BLaER1 treated with 17β-estradiol and CSF1 and Interleukin-3, amounts not matched to agents 10 nM and 100 nM (cell line): ENCODE results near the gene GPR26.

Experiments
- H3K27ac ChIP-seq, 11 experiments: shearing (Covaris generic); formaldehyde crosslinking; 2 replicates each; pipeline ENCODE4 v1.8.1; 2022
- H3K27me3 ChIP-seq, 11 experiments: shearing (Covaris generic); formaldehyde crosslinking; 2 replicates each; pipeline ENCODE4 v1.8.1; 2022
- H3K36me3 ChIP-seq, 11 experiments: shearing (Covaris generic); formaldehyde crosslinking; 2 replicates each; pipeline ENCODE4 v1.8.1; 2022
- H3K4me1 ChIP-seq, 10 experiments: shearing (Covaris generic); formaldehyde crosslinking; 2 replicates each; pipeline ENCODE4 v1.8.1; 2022
- H3K4me2 ChIP-seq, 11 experiments: shearing (Covaris generic); formaldehyde crosslinking; 2 replicates each; pipeline ENCODE4 v1.8.1; 2022
- H3K4me3 ChIP-seq, 10 experiments: shearing (Covaris generic); formaldehyde crosslinking; 2 replicates each; pipeline ENCODE4 v1.8.1; 2022
- H3K9ac ChIP-seq, 11 experiments: shearing (Covaris generic); formaldehyde crosslinking; 2 replicates each; pipeline ENCODE4 v1.8.1; 2022
- H3K9me3 ChIP-seq, 11 experiments: shearing (Covaris generic); formaldehyde crosslinking; replicated peaks in 1 of 11; 2 replicates each; pipeline ENCODE4 v1.8.1; 2022
- H4K20me1 ChIP-seq, 11 experiments: shearing (Covaris generic); formaldehyde crosslinking; 2 replicates each; pipeline ENCODE4 v1.8.1; 2022
- Cebpa-rat ChIP-seq, 11 experiments: shearing (Covaris generic); IDR thresholded peaks; 2 replicates each; pipeline ENCODE4 v1.8.1; 2022

GPR26 gene

GRCh38 chr10:123666318-123667236 is at the start of gene GPR26:
Gene GPR26, plus strand, starts transcription at chr10:123666355. Its CDS starts 53 bp downstream, at chr10:123666408.
- Histone ChIP-seq H3K4me3 (no peak within 1 kb of the TSS), H3K36me3 (no peaks in the 10 kb centered on the region), H3K4me2 (no peak within 1 kb of the TSS), H3K27ac (no peak within 1 kb of the TSS), H4K20me1 (no peaks in the 10 kb centered on the region; a peak in 1 of 22 replicates), H3K4me1 (peaks cover 0 to 12% (median 6%) of the 10 kb centered on the region in 10 experiments; a peak in 8 of 20 replicates), H3K9ac (no peak within 1 kb of the TSS), H3K9me3 (peaks cover 0 to 15% (median 6%) of the 10 kb centered on the region in 11 experiments; a peak in 8 of 22 replicates), H3K27me3 (no peaks in the 10 kb centered on the region)
- TF ChIP-seq Cebpa-rat (IDR thresholded peaks at IDR 0.05), result no peak

- H3K4me1 ChIP-seq, result no peaks in the 10 kb centered on the region
- no peak overlapping the region for H3K27ac ChIP-seq
- TF ChIP-seq Cebpa-rat (IDR thresholded peaks at IDR 0.05), result no peak
- peaks cover 0 to 3% (median 0%) of the 10 kb centered on the region in 11 experiments; a peak in 1 of 22 replicates for H3K9me3 ChIP-seq
- no peak overlapping the region for H3K9ac ChIP-seq
- peaks cover 0 to 6% (median 0%) of the 10 kb centered on the region in 11 experiments; a peak in 2 of 22 replicates for H4K20me1 ChIP-seq
- H3K27me3 ChIP-seq, result no peaks in the 10 kb centered on the region
- no peak overlapping the region for H3K4me2 ChIP-seq
- H3K36me3 ChIP-seq, result no peaks in the 10 kb centered on the region
- H3K4me3 ChIP-seq, result no peak overlapping the region
Observed at GRCh38 chr10:123618224-123618623, 47.9 kb upstream of the GPR26 start.

- Histone ChIP-seq H3K27me3 (no peaks in the 10 kb centered on the region), H3K4me3 (no peak overlapping the region), H3K9ac (no peak overlapping the region), H3K4me2 (no peak overlapping the region), H4K20me1 (peaks cover 0 to 4% (median 0%) of the 10 kb centered on the region in 11 experiments; a peak in 2 of 22 replicates), H3K4me1 (no peaks in the 10 kb centered on the region), H3K27ac (no peak overlapping the region), H3K9me3 (no peaks in the 10 kb centered on the region), H3K36me3 (no peaks in the 10 kb centered on the region)
- no peak for TF ChIP-seq Cebpa-rat (IDR thresholded peaks at IDR 0.05)
Observed at GRCh38 chr10:123619067-123619855, 46.9 kb upstream of the GPR26 start.

GRCh38 chr10:123620621-123621020 is 45.5 kb upstream of the GPR26 start:
- Histone ChIP-seq H3K4me3 (no peak overlapping the region), H3K27ac (no peak overlapping the region), H3K27me3 (no peaks in the 10 kb centered on the region), H3K9me3 (no peaks in the 10 kb centered on the region), H3K4me1 (no peaks in the 10 kb centered on the region), H3K4me2 (no peak overlapping the region), H3K9ac (no peak overlapping the region), H3K36me3 (no peaks in the 10 kb centered on the region), H4K20me1 (peaks cover 0 to 2% (median 0%) of the 10 kb centered on the region in 11 experiments; a peak in 2 of 22 replicates)
- no peak for TF ChIP-seq Cebpa-rat (IDR thresholded peaks at IDR 0.05)

- H3K27ac ChIP-seq, result no peak overlapping the region
- no peak overlapping the region for H3K9ac ChIP-seq
- H3K4me1 ChIP-seq, result no peaks in the 10 kb centered on the region
- no peaks in the 10 kb centered on the region for H3K36me3 ChIP-seq
- no peak overlapping the region for H3K4me2 ChIP-seq
- H4K20me1 ChIP-seq, result peaks cover 0 to 2% (median 0%) of the 10 kb centered on the region in 11 experiments; a peak in 1 of 22 replicates
- H3K27me3 ChIP-seq, result no peaks in the 10 kb centered on the region
- TF ChIP-seq Cebpa-rat (IDR thresholded peaks at IDR 0.05), result no peak
- H3K4me3 ChIP-seq, result no peak overlapping the region
- no peaks in the 10 kb centered on the region for H3K9me3 ChIP-seq
Observed at GRCh38 chr10:123621492-123621891, 44.7 kb upstream of the GPR26 start.

- no peaks in the 10 kb centered on the region; a peak in 1 of 22 replicates for H4K20me1 ChIP-seq
- no peaks in the 10 kb centered on the region for H3K27me3 ChIP-seq
- H3K36me3 ChIP-seq, result no peaks in the 10 kb centered on the region
Observed at GRCh38 chr10:123621916-123622315, 44.2 kb upstream of the GPR26 start.

GRCh38 chr10:123622381-123622780 is 43.8 kb upstream of the GPR26 start:
- no peak for TF ChIP-seq Cebpa-rat (IDR thresholded peaks at IDR 0.05)
- Histone ChIP-seq H3K4me1 (no peaks in the 10 kb centered on the region), H3K4me2 (no peak overlapping the region), H3K36me3 (no peaks in the 10 kb centered on the region), H3K9me3 (no peaks in the 10 kb centered on the region), H3K4me3 (no peak overlapping the region), H3K9ac (no peak overlapping the region), H4K20me1 (no peaks in the 10 kb centered on the region; a peak in 1 of 22 replicates), H3K27ac (no peak overlapping the region), H3K27me3 (no peaks in the 10 kb centered on the region)

More at GRCh38 chr10:123621916-123622315, 44.2 kb upstream of the GPR26 start:
- H3K27ac ChIP-seq, result no peak overlapping the region
- no peak overlapping the region for H3K9ac ChIP-seq
- H3K4me2 ChIP-seq, result no peak overlapping the region
- TF ChIP-seq Cebpa-rat (IDR thresholded peaks at IDR 0.05), result no peak
- no peak overlapping the region for H3K4me3 ChIP-seq
- no peaks in the 10 kb centered on the region for H3K4me1 ChIP-seq
- H3K9me3 ChIP-seq, result no peaks in the 10 kb centered on the region

GRCh38 chr10:123624086-123624485 is 42.1 kb upstream of the GPR26 start:
- Histone ChIP-seq H3K4me3 (no peak overlapping the region), H3K9me3 (0 out of 22 replicates have a peak, but pooled peaks cover 0 to 2% (median 0%) of the 10 kb centered on the region in 11 experiments), H3K27me3 (no peaks in the 10 kb centered on the region)

GRCh38 chr10:123633106-123633505 is 33.0 kb upstream of the GPR26 start:
- Histone ChIP-seq H4K20me1 (no peaks in the 10 kb centered on the region), H3K27me3 (no peaks in the 10 kb centered on the region), H3K36me3 (no peaks in the 10 kb centered on the region), H3K4me2 (no peak overlapping the region), H3K27ac (no peak overlapping the region), H3K9ac (no peak overlapping the region), H3K4me3 (no peak overlapping the region), H3K4me1 (peaks cover 0 to 18% (median 0%) of the 10 kb centered on the region in 10 experiments; a peak in 8 of 20 replicates), H3K9me3 (peaks cover 0 to 14% (median 0%) of the 10 kb centered on the region in 11 experiments; a peak in 3 of 22 replicates)
- no peak for TF ChIP-seq Cebpa-rat (IDR thresholded peaks at IDR 0.05)

More at GRCh38 chr10:123624086-123624485, 42.1 kb upstream of the GPR26 start:
- Histone ChIP-seq H3K27ac (no peak overlapping the region), H3K4me1 (no peaks in the 10 kb centered on the region), H3K4me2 (no peak overlapping the region), H3K36me3 (no peaks in the 10 kb centered on the region), H4K20me1 (no peaks in the 10 kb centered on the region; a peak in 1 of 22 replicates), H3K9ac (no peak overlapping the region)
- no peak for TF ChIP-seq Cebpa-rat (IDR thresholded peaks at IDR 0.05)
